SHP77 (cell line): Measurements from ENCODE around the gene TAP2.
"Not testable (repeated sequence)": the region's sequence is repeated elsewhere in the genome, so short reads cannot be mapped to it uniquely, and the experiment has no call there.

ENCODE experiments used
- DNase-seq, 2 experiments: peaks; one replicate each; lab custom pipeline; 2025; lab: John Stamatoyannopoulos, UW

Gene TAP2

GRCh38 chr6:32838114-32838958 lies at the start of gene TAP2:
TAP2 (minus strand) TSS chr6:32838739; CDS start chr6:32838233, 506 bp downstream.
- DNase-seq = peak; percentile 80 to 89

- DNase-seq = no peak
These were observed 49.1 kb upstream of the TAP2 start for GRCh38 chr6:32887616-32888015.

GRCh38 chr6:32886681-32887383 lies 48.3 kb upstream of the TAP2 start:
- DNase-seq = no peak

- DNase-seq = peak; percentile 56 to 57
These were observed 47.3 kb upstream of the TAP2 start for GRCh38 chr6:32885698-32886286.

GRCh38 chr6:32883789-32884188 lies 45.2 kb upstream of the TAP2 start:
- no peak for DNase-seq

- no peak for DNase-seq
These were observed 44.3 kb upstream of the TAP2 start for GRCh38 chr6:32882879-32883250.

- not testable (repeated sequence) for DNase-seq
These were observed 42.4 kb upstream of the TAP2 start for GRCh38 chr6:32880962-32881361.

- DNase-seq = no peak
These were observed 41.2 kb upstream of the TAP2 start for GRCh38 chr6:32879691-32880090.

GRCh38 chr6:32876603-32877002 lies 38.1 kb upstream of the TAP2 start:
- DNase-seq = no peak

GRCh38 chr6:32873947-32874346 lies 35.4 kb upstream of the TAP2 start:
- DNase-seq = not testable (repeated sequence)

GRCh38 chr6:32868257-32868788 lies 29.8 kb upstream of the TAP2 start:
- DNase-seq = peak; percentile 44 to 47

GRCh38 chr6:32867554-32868256 lies 29.2 kb upstream of the TAP2 start:
- no peak for DNase-seq

- no peak for DNase-seq
These were observed 28.5 kb upstream of the TAP2 start for GRCh38 chr6:32867022-32867477.

GRCh38 chr6:32865724-32866443 lies 27.3 kb upstream of the TAP2 start:
- no peak for DNase-seq

GRCh38 chr6:32862725-32863124 lies 24.2 kb upstream of the TAP2 start:
- no peak for DNase-seq

- no peak for DNase-seq
These were observed 22.1 kb upstream of the TAP2 start for GRCh38 chr6:32860674-32861073.

GRCh38 chr6:32858194-32858593 lies 19.7 kb upstream of the TAP2 start:
- no peak for DNase-seq

GRCh38 chr6:32857156-32857891 lies 18.8 kb upstream of the TAP2 start:
- DNase-seq = no peak

GRCh38 chr6:32855467-32856174 lies 17.1 kb upstream of the TAP2 start:
- DNase-seq = no peak
